HG03378 (cell line): ENCODE results near the gene DLG1.

Source experiments
- ATAC-seq: cut with Tn5 transposase; IDR thresholded peaks from one replicate; pipeline ENCODE4 v1.9.1; 2021; ENCODE audit warnings: mild to moderate bottlenecking, moderate library complexity; ENCODE audit not compliant: unreplicated experiment

Gene DLG1

GRCh38 chr3:197183582-197183981, 114.8 kb downstream of the DLG1 start:
- no peak for ATAC-seq

GRCh38 chr3:197181741-197182140, 116.7 kb downstream of the DLG1 start:
- ATAC-seq: no peak

- no peak for ATAC-seq
Observed at GRCh38 chr3:197178998-197179397, 119.4 kb downstream of the DLG1 start.

DNA sequence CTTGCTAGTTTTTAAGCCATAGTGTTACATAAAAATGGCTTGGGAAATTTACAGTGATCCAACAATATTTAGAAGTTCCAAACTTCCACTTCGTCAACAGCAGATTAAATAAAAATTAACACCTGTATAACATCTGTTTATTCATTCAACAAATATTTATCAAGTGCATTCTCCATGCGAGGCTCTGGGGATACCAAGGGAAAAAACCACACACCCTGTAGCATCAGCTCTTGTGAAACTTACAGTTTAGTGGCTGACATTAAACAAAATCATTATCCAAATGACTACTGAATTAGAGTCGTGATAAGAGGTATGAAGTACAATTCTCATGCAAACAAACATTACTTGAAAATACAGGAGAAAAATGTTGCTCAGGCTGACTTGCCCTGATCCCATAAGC, 122.9 kb downstream of the DLG1 start:
- no peak for ATAC-seq

GRCh38 chr3:197174927-197175326, 123.5 kb downstream of the DLG1 start:
- no peak for ATAC-seq

GRCh38 chr3:197173620-197174019, 124.8 kb downstream of the DLG1 start:
- no peak for ATAC-seq

DNA sequence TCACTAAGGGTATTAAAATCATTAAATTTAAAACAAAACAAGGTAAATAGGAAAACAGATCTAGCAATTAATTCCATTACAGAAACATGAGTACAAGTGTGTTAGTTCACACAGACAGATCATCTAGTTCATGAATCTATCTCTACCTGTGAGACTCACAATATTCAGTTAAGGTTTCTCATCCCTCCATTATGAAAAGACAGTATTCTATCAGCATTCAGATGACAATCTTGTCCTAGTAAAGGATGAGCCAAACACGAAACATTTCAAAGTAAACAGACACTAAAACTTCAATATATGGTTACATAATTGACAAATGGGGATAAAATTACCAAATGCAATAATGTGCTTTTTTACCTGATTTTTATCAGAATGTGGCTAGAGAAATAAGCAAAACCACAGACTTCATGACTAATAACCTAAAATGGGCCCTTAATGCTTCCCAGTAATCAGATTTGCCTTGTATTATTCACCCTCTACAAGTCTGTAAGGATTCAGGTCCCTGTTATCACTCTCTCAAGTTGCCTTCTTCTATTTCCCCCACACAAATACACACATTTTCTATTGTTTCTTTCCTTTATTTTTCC, 126.8 kb downstream of the DLG1 start:
- ATAC-seq: no peak

- no peak for ATAC-seq
Observed at GRCh38 chr3:197169028-197169427, 129.4 kb downstream of the DLG1 start.

DNA sequence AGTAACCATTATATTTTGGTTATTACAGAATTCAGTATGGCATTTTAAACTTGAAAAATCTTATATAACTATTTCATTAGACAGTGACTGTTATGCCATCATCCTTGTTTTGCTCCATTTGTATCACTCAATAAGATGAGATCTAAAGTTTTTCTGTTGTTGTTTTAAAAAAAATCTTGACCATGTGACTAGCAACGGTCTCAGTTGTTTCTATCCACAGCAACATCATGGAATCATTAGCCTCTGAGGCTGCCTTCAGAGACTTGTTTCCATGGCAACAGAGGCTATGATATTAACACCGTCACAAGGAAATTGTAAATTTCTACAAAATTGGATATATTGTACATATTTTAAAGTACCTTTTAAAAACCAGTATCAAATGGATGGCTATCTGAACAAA, 129.8 kb downstream of the DLG1 start:
- ATAC-seq: no peak

DNA sequence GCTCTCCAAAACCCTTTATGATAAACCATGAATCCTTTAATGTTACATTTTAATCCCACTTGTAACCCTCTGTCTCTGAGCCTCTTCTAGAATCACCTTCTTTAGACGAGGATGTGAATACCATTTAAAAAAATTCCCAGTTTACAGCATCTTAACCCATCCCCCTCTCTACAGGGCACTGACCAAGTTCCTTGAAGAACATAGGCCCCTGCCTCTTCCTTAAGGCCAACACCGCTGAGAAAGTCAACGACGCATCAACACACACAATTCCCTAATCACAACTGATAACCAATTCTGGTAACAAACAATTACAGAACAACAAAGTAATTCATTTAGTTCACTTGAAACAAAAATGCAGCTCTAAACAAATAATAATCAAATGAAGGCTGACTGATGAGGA, 130.3 kb downstream of the DLG1 start:
- no peak for ATAC-seq

DNA sequence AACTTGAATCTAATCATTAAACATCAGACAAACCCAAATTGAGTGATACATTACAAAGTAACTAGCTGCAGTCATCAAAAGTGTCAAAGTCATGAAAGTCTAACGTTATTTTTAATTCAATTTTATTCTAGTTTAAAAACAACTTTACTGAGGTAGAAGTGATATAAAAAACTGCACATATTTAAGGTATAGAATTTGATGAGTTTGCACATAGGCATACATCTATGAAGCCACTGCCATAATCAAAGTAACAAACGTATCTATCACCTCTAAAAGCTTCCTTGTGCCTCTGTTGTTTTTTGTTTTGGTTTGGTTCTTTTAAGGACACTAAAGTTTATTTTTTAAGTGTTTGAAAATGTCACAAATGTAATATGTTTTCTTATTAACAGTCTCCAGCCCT, 130.9 kb downstream of the DLG1 start:
- ATAC-seq: no peak

DNA sequence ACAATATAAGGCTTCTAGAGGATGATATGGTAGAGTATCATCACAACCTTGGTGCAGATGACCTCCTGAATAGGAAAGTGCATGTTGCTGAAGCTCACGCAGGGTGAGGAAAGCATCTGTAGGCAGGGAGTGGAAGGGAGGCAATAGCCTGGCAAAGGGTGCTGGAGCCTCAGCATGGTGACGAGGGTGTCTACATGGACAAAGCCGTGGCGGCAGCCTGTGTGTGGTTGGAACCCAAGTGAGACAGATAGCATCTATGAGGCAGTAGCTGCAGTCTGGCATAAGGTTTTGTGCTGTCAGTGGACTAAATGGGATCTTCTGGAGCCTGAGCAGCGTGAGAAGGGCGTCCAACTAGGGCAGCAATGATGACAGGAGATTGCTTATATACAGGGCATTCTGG, 132.5 kb downstream of the DLG1 start:
- ATAC-seq: no peak

DNA sequence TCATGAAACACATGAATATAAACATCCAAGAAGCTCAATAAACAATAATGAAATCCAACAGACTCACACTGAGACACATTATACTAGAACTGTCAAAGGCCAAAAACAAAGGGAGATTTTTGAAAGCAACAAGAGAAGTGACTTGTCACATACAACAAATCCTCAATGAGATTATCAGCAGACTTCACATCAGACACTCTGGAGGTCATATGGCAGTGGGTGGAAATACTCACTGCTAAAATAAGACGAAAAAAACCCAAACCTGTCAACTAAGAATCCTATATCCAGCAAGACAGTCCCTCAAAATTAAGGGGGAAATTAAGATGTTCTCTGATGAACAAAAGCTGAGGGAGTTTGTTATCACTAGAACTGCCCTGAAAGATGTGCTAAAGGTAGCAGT, 143.4 kb downstream of the DLG1 start:
- ATAC-seq: no peak

GRCh38 chr3:197151580-197151979, 146.8 kb downstream of the DLG1 start:
- no peak for ATAC-seq

- no peak for ATAC-seq
Observed at GRCh38 chr3:197149528-197149927, 148.9 kb downstream of the DLG1 start.

DNA sequence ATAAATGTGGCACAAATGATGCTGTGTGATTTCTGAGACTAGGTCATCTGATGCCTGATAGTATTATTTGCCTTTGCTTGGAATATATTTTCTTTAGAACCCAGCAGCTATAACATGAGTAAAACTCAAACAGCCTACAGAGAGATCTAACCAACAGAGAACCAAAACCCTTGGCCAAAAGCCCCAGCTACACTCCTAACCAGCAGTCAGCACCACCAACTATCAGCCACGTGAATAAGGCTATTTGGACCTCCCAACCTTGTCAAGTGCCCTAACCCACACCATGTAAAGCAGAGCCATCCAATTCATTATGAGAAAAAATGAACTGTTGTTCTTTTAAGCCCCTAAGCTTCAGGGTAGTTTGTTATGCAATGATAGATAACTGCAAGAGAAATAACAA, 154.2 kb downstream of the DLG1 start:
- no peak for ATAC-seq

GRCh38 chr3:197139586-197139985, 158.8 kb downstream of the DLG1 start:
- no peak for ATAC-seq

- no peak for ATAC-seq
Observed at GRCh38 chr3:197137751-197138150, 160.7 kb downstream of the DLG1 start.

- no peak for ATAC-seq
Observed at GRCh38 chr3:197136744-197137143, 161.7 kb downstream of the DLG1 start.

- no peak for ATAC-seq
Observed at GRCh38 chr3:197135212-197135611, 163.2 kb downstream of the DLG1 start.

DNA sequence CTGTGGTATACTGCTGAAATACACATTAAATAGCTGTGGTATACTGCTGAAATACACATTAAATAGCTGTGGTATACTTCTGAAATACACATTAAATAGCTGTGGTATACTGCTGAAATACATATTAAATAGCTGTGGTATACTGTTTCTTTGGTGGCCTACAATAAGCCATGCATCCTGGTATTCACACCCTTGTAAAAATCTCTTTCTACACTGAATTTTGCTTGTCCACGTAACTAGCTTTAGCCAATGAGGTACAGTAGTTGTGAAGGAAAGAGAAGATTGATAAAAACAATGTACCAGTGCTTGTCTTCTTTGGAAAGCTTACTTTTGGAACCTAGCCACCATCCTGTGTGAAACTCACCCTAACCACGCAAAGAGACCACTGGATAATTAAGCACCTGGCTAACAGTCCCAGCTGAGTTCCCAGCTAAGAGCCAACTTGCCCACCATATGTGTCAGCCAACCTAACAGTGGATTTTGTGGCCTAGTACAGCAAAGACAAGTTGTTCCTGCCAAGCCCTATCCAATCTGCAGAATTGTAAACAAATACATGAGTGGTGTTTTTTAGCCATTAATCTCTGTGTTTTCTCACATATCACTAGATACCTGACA, 165.4 kb downstream of the DLG1 start:
- ATAC-seq: no peak

GRCh38 chr3:197125636-197126035, 172.8 kb downstream of the DLG1 start:
- ATAC-seq: no peak

DNA sequence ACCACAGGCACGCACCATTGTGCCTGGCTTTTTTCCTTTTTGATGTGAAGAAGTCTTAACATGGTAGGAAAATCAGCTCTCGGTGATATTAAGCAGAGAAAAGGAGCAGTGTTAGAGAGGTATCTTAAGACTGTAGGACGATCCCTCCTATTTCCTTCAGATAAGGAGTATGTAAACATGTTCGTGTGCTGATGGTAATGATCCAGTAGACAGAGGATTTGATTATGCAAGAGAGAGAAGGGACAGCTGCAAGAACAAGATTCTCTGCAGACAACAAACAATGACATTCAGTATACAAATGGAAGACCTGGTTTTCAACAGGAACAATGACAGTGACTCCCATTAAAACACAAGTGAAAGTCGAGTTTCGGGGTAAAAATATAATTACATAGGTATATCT, 173.7 kb downstream of the DLG1 start:
- no peak for ATAC-seq
